Measurements from ENCODE around the gene GREB1. TPM values are rescaled to one million over a fixed set of nuclear protein-coding genes. Genes with fewer than 3 reads are reported as not detected.

GREB1 gene
- total and polyA plus RNA-seq, 2 experiments from 2014 or later, result 5.7 to 6.4 TPM

DNA sequence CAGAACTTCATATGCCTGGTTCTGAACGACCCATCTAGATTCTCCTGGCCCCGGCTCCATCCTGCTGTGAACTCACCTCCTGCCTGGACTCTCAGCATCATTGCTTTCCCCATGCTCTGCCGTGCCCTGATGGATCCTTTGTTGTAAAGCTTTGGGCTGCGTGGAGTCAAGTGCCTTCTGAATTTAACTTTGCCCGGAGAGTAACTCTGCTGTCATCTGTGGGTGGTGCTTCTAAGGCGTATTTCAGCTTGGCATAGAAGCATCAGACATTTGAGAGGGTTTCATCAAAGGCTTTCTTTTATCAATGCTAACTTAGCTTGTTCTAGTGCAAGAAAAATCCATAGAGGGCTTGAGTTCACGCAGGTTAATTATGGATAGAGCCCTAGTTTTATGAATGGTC, 8.1 kb upstream of the GREB1 start:
- no peaks in the 10 kb centered on the region for H3K27me3 ChIP-seq
- no peak overlapping the region for H3K4me2 ChIP-seq
- H3K9me3 ChIP-seq (ENCODE audit: low read depth), result no peaks in the 10 kb centered on the region
- TF ChIP-seq EZH2phosphoT487 (IDR thresholded peaks at IDR 0.05; ENCODE audit: low read depth, severe bottlenecking, unreplicated experiment) (no peak), EZH2 (IDR thresholded peaks at IDR 0.05; ENCODE audit: borderline replicate concordance) (no peak)
- TF ChIP-seq, protein P1, sequence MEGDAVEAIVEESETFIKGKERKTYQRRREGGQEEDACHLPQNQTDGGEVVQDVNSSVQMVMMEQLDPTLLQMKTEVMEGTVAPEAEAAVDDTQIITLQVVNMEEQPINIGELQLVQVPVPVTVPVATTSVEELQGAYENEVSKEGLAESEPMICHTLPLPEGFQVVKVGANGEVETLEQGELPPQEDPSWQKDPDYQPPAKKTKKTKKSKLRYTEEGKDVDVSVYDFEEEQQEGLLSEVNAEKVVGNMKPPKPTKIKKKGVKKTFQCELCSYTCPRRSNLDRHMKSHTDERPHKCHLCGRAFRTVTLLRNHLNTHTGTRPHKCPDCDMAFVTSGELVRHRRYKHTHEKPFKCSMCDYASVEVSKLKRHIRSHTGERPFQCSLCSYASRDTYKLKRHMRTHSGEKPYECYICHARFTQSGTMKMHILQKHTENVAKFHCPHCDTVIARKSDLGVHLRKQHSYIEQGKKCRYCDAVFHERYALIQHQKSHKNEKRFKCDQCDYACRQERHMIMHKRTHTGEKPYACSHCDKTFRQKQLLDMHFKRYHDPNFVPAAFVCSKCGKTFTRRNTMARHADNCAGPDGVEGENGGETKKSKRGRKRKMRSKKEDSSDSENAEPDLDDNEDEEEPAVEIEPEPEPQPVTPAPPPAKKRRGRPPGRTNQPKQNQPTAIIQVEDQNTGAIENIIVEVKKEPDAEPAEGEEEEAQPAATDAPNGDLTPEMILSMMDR (IDR thresholded peaks at IDR 0.05; ENCODE audit: poor library complexity), result no peak
- H4K20me1 ChIP-seq (ENCODE audit: insufficient read depth, poor library complexity, severe bottlenecking), result no peaks in the 10 kb centered on the region
- no peak overlapping the region for H3K27ac ChIP-seq
- H2AFZ ChIP-seq, result no peak overlapping the region
- H3K79me2 ChIP-seq, result peaks cover 5% of the 10 kb centered on the region
- H3K9me2 ChIP-seq (replicated peaks; ENCODE audit: insufficient read depth), result no peaks in the 10 kb centered on the region
- no peaks in the 10 kb centered on the region for H3K4me1 ChIP-seq (ENCODE audit: insufficient read depth)
- DNase-seq (ENCODE audit: low spot score), result no peak
- 92% methylated on average over 7 of the region's 7 CpGs for WGBS (ENCODE audit: low lambda C conversion rate, missing lambda C conversion rate)
- H3K36me3 ChIP-seq (replicated peaks; ENCODE audit: insufficient read depth, low read depth), result no peaks in the 10 kb centered on the region
- H3K4me3 ChIP-seq, result no peak overlapping the region

DNA sequence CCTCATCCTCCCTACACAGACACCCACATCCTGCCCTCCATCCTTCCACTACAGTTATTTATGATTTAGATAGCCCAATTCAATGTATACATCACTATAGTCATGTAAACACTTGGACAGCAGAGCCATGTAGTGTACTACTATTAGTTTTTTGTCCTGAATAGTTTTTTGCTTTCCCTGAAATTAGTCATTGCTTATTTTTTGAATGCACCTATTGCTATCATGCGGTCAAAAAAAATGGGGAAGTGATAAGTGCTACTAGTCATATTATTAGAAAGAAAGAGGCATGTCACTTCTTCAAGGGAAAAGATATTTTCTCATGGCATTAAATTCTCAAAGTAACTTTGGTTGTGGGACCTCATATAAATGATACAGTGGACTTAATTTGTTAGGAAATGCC, 6.8 kb upstream of the GREB1 start:
- Histone ChIP-seq H2AFZ (no peak overlapping the region), H3K4me2 (no peak overlapping the region), H3K36me3 (replicated peaks; ENCODE audit: insufficient read depth, low read depth) (no peaks in the 10 kb centered on the region), H3K9me2 (replicated peaks; ENCODE audit: insufficient read depth) (no peaks in the 10 kb centered on the region), H3K27me3 (no peaks in the 10 kb centered on the region), H3K9me3 (ENCODE audit: low read depth) (no peaks in the 10 kb centered on the region), H3K4me3 (no peak overlapping the region), H4K20me1 (ENCODE audit: insufficient read depth, poor library complexity, severe bottlenecking) (no peaks in the 10 kb centered on the region), H3K4me1 (ENCODE audit: insufficient read depth) (peaks cover 3% of the 10 kb centered on the region), H3K27ac (no peak overlapping the region), H3K79me2 (peaks cover 5% of the 10 kb centered on the region)
- no peak for DNase-seq (ENCODE audit: low spot score)
- WGBS (ENCODE audit: low lambda C conversion rate, missing lambda C conversion rate), result 96% methylated on average over 1 of the region's 1 CpG
- TF ChIP-seq EZH2 (IDR thresholded peaks at IDR 0.05; ENCODE audit: borderline replicate concordance) (no peak), EZH2phosphoT487 (IDR thresholded peaks at IDR 0.05; ENCODE audit: low read depth, severe bottlenecking, unreplicated experiment) (no peak)
- TF ChIP-seq, protein P1 (IDR thresholded peaks at IDR 0.05; ENCODE audit: poor library complexity), result no peak

DNA sequence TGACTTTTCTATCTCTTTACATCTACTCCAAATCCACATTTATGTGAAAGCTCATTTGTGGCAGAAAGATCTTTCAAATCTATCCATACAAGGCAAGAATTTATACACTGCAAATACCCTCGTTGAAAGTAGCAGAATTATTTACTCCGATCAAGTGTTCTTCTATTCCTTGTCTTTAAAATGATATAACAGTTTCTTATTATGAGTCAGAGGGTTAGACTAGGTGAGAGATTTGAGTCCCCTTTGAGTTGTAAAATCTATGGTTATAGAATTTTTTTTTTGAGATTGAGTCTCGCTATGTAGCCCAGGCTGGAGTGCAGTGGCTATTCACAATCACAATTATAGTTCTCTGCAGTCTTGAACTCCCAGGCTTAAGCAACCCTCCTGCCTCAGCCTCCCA, 5.6 kb upstream of the GREB1 start:
- no peak overlapping the region for H3K4me3 ChIP-seq
- H3K27ac ChIP-seq, result no peak overlapping the region
- no peaks in the 10 kb centered on the region for H3K27me3 ChIP-seq
- no peak overlapping the region for H3K4me2 ChIP-seq
- H3K36me3 ChIP-seq (replicated peaks; ENCODE audit: insufficient read depth, low read depth), result no peaks in the 10 kb centered on the region
- H3K4me1 ChIP-seq (ENCODE audit: insufficient read depth), result peaks cover 14% of the 10 kb centered on the region
- 96% methylated on average over 3 of the region's 3 CpGs for WGBS (ENCODE audit: low lambda C conversion rate, missing lambda C conversion rate)
- TF ChIP-seq EZH2phosphoT487 (IDR thresholded peaks at IDR 0.05; ENCODE audit: low read depth, severe bottlenecking, unreplicated experiment) (no peak), EZH2 (IDR thresholded peaks at IDR 0.05; ENCODE audit: borderline replicate concordance) (no peak)
- TF ChIP-seq, protein P1 (IDR thresholded peaks at IDR 0.05; ENCODE audit: poor library complexity), result no peak
- DNase-seq (ENCODE audit: low spot score), result no peak
- H3K9me2 ChIP-seq (replicated peaks; ENCODE audit: insufficient read depth), result no peaks in the 10 kb centered on the region
- no peaks in the 10 kb centered on the region for H3K9me3 ChIP-seq (ENCODE audit: low read depth)
- no peaks in the 10 kb centered on the region for H4K20me1 ChIP-seq (ENCODE audit: insufficient read depth, poor library complexity, severe bottlenecking)
- no peak overlapping the region for H2AFZ ChIP-seq
- peaks cover 5% of the 10 kb centered on the region for H3K79me2 ChIP-seq

Data from hepatocyte (in vitro differentiated cells).